AG10803 (cell line): ENCODE data around the gene EDNRA.
A peak's percentile ranks its signal among the peaks of the same experiment; 100 is the strongest.

Source experiments
- DNase-seq: peaks from one replicate; pipeline ENCODE4 v3.0.0; 2010; ENCODE audit warnings: low read depth
- H3K4me3 ChIP-seq: 2 replicates; pipeline ENCODE4 v1.5.1; 2011; ENCODE audit warnings: mild to moderate bottlenecking, low read length, control low read depth
- CTCF ChIP-seq: conservative IDR thresholded peaks from 2 replicates; pipeline ENCODE4 v1.5.1; 2011; ENCODE audit warnings: mild to moderate bottlenecking, low read length, control low read depth, inconsistent platforms

The EDNRA gene

GRCh38 chr4:147524601-147525000, 43.7 kb downstream of the EDNRA start:
- no peak for TF ChIP-seq CTCF
- DNase-seq: no peak
- H3K4me3 ChIP-seq: no peak overlapping the region

GRCh38 chr4:147525494-147526271, 44.8 kb downstream of the EDNRA start:
- DNase-seq: no peak
- TF ChIP-seq CTCF: no peak
- H3K4me3 ChIP-seq: no peak overlapping the region

- no peak for DNase-seq
- no peak for TF ChIP-seq CTCF
- H3K4me3 ChIP-seq: no peak overlapping the region
These were observed 45.4 kb downstream of the EDNRA start for GRCh38 chr4:147526272-147526654.

- no peak for TF ChIP-seq CTCF
- DNase-seq: no peak
These were observed 47.2 kb downstream of the EDNRA start for GRCh38 chr4:147528054-147528453.

GRCh38 chr4:147530134-147530533, 49.2 kb downstream of the EDNRA start:
- DNase-seq: no peak
- no peak for TF ChIP-seq CTCF
- H3K4me3 ChIP-seq: no peak overlapping the region

More at GRCh38 chr4:147528054-147528453, 47.2 kb downstream of the EDNRA start:
- H3K4me3 ChIP-seq: no peak overlapping the region

GRCh38 chr4:147530723-147531122, 49.8 kb downstream of the EDNRA start:
- H3K4me3 ChIP-seq: no peak overlapping the region
- TF ChIP-seq CTCF: no peak
- peak; percentile 36 for DNase-seq

- peak; percentile 31 for DNase-seq
- TF ChIP-seq CTCF: no peak
- no peak overlapping the region for H3K4me3 ChIP-seq
These were observed 52.0 kb downstream of the EDNRA start for GRCh38 chr4:147532896-147533295.
